GM23248 (cell line): Measurements from ENCODE around the gene NCOA6. TPM values are rescaled to one million over a fixed set of nuclear protein-coding genes. Genes with fewer than 3 reads are reported as not detected.

Source experiments
- DNase-seq: peaks from one replicate; pipeline ENCODE4 v3.0.0-alpha.2; 2015
- H2AFZ ChIP-seq: fragments of 200-600 bp; sonication (generic); 2 replicates; pipeline ENCODE4 v1.6.1; 2016; ENCODE audit warnings: antibody characterized with exemption
- H3F3A ChIP-seq: fragments of 200-600 bp; sonication (generic); 2 replicates; pipeline ENCODE4 v1.6.1; 2016; ENCODE audit warnings: mild to moderate bottlenecking, antibody characterized with exemption, mixed run types; ENCODE audit not compliant: insufficient read depth
- H3K27ac ChIP-seq: fragments of 200-600 bp; sonication (generic); 2 replicates; pipeline ENCODE4 v1.5.1; 2016; ENCODE audit warnings: mild to moderate bottlenecking
- H3K27me3 ChIP-seq: fragments of 200-600 bp; sonication (generic); replicated peaks from 2 replicates; pipeline ENCODE4 v1.6.1; 2016; ENCODE audit warnings: mild to moderate bottlenecking; ENCODE audit not compliant: insufficient read depth
- H3K36me3 ChIP-seq: fragments of 200-600 bp; sonication (generic); 2 replicates; pipeline ENCODE4 v1.6.1; 2016; ENCODE audit warnings: low read depth, mild to moderate bottlenecking
- H3K4me1 ChIP-seq: fragments of 200-600 bp; sonication (generic); 2 replicates; pipeline ENCODE4 v1.6.1; 2016; ENCODE audit warnings: mild to moderate bottlenecking; ENCODE audit not compliant: insufficient read depth
- H3K4me2 ChIP-seq: fragments of 200-600 bp; sonication (generic); one replicate; pipeline ENCODE4 v1.6.1; 2016; ENCODE audit warnings: mild to moderate bottlenecking; ENCODE audit not compliant: unreplicated experiment
- H3K4me3 ChIP-seq: fragments of 200-600 bp; sonication (generic); 2 replicates; pipeline ENCODE4 v1.5.1; 2016; ENCODE audit warnings: mild to moderate bottlenecking
- H3K79me2 ChIP-seq: fragments of 200-600 bp; sonication (generic); 2 replicates; pipeline ENCODE4 v1.6.1; 2016; ENCODE audit warnings: mild to moderate bottlenecking; ENCODE audit not compliant: insufficient read depth
- H3K9ac ChIP-seq: fragments of 200-600 bp; sonication (generic); 2 replicates; pipeline ENCODE4 v1.6.1; 2016; ENCODE audit warnings: mild to moderate bottlenecking
- H3K9me2 ChIP-seq: fragments of 200-600 bp; sonication (generic); 2 replicates; pipeline ENCODE4 v1.6.1; 2016; ENCODE audit warnings: mixed run types, mild to moderate bottlenecking, moderate library complexity; ENCODE audit not compliant: insufficient read depth
- H3K9me3 ChIP-seq: fragments of 200-600 bp; sonication (generic); one replicate; pipeline ENCODE4 v1.6.1; 2017; ENCODE audit warnings: low read depth
- H4K20me1 ChIP-seq: fragments of 200-600 bp; sonication (generic); 2 replicates; pipeline ENCODE4 v1.6.0; 2016; ENCODE audit not compliant: insufficient read depth
- EZH2 ChIP-seq: fragments of 200-600 bp; sonication (generic); IDR thresholded peaks from 2 replicates; pipeline ENCODE4 v1.6.1; 2018; ENCODE audit warnings: antibody characterized with exemption, mild to moderate bottlenecking; ENCODE audit not compliant: insufficient read depth, poor library complexity, severe bottlenecking
- EZH2phosphoT487 ChIP-seq: fragments of 200-600 bp; sonication (generic); IDR thresholded peaks from 2 replicates; pipeline ENCODE4 v1.6.1; 2018; ENCODE audit warnings: antibody characterized with exemption, moderate library complexity, mild to moderate bottlenecking, low read depth; ENCODE audit not compliant: insufficient read depth
- WGBS, 2 experiments: methylation state at CpG; one replicate each; pipeline ENCODE4 v1.1.6; 2015 to 2017; ENCODE audit warnings: low lambda C conversion rate in 2 of 2, low coverage in 1 of 2; ENCODE audit errors: missing lambda C conversion rate in 2 of 2; 5-methylcytosine and 5-hydroxymethylcytosine counted together
- in situ Hi-C: fragments of 300-500 bp; cut with MboI; formaldehyde crosslinking; loops from 2 replicates; pipeline ENCODE4 v1.15.0; 2020
- polyA plus RNA-seq: library from polyadenylated mRNA; unstranded; fragments of >200 nt; fragmentation: Nextera tagmentation; extraction: Ambion mirVana; gene quantifications from 2 replicates; pipeline ENCODE4 v1.2.1, GENCODE V29; 2016
- total RNA-seq: library from RNA; depleted of rRNA; stranded (reverse); fragments of >200 nt; shearing (Covaris generic); gene quantifications from 2 replicates; pipeline ENCODE4 v1.2.3, GENCODE V29; 2014; rRNA removed

The NCOA6 gene
- total RNA-seq = 6.3 and 6.6 TPM in 2 replicates
- polyA plus RNA-seq = 10.6 and 12.6 TPM in 2 replicates

DNA sequence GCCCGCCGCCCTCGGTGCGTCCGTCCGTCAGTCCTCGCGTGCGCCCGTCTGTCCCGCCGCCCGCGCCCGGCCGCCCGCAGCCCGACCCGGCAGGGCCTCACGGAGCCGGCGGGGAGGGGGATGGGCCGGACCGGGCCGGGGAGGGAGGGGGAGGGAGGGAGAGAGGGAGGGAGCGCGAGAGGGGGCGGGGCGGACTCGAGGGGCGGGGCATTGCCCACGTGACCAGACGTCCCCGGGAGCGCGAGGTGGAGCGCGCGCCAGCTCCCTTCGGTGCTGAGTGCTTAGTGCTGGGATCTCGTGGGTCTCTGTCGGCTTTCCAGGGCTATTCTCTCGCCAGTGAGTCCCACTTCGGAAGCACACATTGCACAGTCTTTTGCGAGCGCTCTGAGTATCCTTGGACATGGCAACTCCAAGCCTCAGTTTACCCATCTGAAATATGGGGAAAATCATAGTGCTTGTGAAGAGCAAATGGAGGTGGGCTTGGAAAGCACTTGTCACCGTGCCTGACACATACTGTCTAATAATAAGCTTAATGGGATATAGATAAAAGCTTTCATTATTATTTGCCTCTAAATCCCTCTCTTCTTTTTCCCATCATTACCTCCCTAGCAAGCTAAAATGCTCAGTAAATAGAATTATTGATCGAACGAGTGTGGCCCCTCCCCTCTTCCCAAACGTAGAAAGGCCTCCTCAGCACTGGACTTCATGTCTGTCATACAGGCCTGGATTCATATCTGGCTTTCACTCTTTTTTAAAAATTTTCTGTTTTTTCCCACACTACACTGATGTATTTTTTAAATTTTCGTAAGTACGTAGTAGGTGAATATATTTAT lies at the start of gene NCOA6:
TSS of gene NCOA6 (minus strand) at position 122 of the 833 bp plus-strand sequence. CDS start 43,296 bp downstream, outside the sequence.
- peak within 1 kb of the TSS; percentile 91 for H3K4me3 ChIP-seq
- peak; percentile 90 for DNase-seq
- no peaks in the 10 kb centered on the region for H3K36me3 ChIP-seq
- peak within 1 kb of the TSS; percentile 85 for H2AFZ ChIP-seq
- H3K9ac ChIP-seq = peak within 1 kb of the TSS; percentile 86
- peak within 1 kb of the TSS; percentile 64 for H3K27ac ChIP-seq
- in situ Hi-C loops = loop anchor here (25.0 kb wide), 1 partner anchor 387 kb away; no protein-coding TSS in a partner anchor
- H3K79me2 ChIP-seq = peaks cover 43% of the 10 kb centered on the region
- H3K27me3 ChIP-seq = no peaks in the 10 kb centered on the region; the same call in 1 of the 2 replicates
- H3K9me3 ChIP-seq = no peaks in the 10 kb centered on the region
- peaks cover 12% of the 10 kb centered on the region; the same call in 1 of the 2 replicates for H3F3A ChIP-seq
- H4K20me1 ChIP-seq = peaks cover 9% of the 10 kb centered on the region; the same call in 1 of the 2 replicates
- no peaks in the 10 kb centered on the region for H3K9me2 ChIP-seq
- TF ChIP-seq EZH2 = no peak
- no peak for TF ChIP-seq EZH2phosphoT487
- H3K4me2 ChIP-seq = peak within 1 kb of the TSS; percentile 90
- WGBS, 2 experiments = 9 to 15% methylated on average over 13 to 21 of the region's 52 CpGs
- H3K4me1 ChIP-seq = peaks cover 10% of the 10 kb centered on the region; the same call in 1 of the 2 replicates

DNA sequence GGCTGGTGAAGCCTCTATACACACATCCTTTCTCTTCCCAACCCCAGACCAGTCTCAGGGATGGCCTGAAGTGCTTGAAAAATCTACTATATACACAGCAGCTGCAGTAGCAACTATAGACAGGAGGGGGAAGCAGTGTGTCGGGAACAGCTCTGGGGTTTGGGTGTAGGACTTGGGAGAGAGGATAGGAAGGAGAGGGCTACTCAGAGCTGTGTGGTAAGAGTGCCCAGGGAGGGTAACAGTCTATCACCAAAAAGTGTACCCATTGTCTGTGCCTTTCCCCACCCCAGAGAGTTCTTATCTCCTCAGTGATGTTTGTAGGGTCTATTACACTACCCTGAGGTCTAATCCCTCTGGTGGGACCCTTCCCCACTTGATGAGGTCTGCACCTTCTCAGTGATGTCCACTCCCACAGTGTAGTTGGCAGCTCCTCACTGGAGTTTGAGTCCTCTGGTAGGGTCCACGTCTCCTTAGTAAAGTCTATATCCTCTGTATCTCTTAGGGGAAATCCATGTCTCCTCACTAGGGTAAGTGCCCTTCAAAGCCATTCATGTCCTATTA lies 48.7 kb upstream of the NCOA6 start:
- peaks cover 16% of the 10 kb centered on the region for H3K79me2 ChIP-seq
- H2AFZ ChIP-seq = no peak overlapping the region
- H3K9me3 ChIP-seq = no peaks in the 10 kb centered on the region
- H3K4me1 ChIP-seq = peaks cover 6% of the 10 kb centered on the region
- no peaks in the 10 kb centered on the region for H3K27me3 ChIP-seq
- H3K27ac ChIP-seq = no peak overlapping the region
- TF ChIP-seq EZH2phosphoT487 = no peak
- TF ChIP-seq EZH2 = no peak
- no peak overlapping the region for H3K9ac ChIP-seq
- no peaks in the 10 kb centered on the region for H3K9me2 ChIP-seq
- H3K36me3 ChIP-seq = no peaks in the 10 kb centered on the region
- H3K4me2 ChIP-seq = no peak overlapping the region
- 9 to 13% methylated on average over 2 of the region's 2 CpGs for WGBS, 2 experiments
- peak; percentile 92 for DNase-seq
- no peak overlapping the region for H3K4me3 ChIP-seq
- in situ Hi-C loops = no loop called here
- H4K20me1 ChIP-seq = no peaks in the 10 kb centered on the region
- H3F3A ChIP-seq = peaks cover 9% of the 10 kb centered on the region

DNA sequence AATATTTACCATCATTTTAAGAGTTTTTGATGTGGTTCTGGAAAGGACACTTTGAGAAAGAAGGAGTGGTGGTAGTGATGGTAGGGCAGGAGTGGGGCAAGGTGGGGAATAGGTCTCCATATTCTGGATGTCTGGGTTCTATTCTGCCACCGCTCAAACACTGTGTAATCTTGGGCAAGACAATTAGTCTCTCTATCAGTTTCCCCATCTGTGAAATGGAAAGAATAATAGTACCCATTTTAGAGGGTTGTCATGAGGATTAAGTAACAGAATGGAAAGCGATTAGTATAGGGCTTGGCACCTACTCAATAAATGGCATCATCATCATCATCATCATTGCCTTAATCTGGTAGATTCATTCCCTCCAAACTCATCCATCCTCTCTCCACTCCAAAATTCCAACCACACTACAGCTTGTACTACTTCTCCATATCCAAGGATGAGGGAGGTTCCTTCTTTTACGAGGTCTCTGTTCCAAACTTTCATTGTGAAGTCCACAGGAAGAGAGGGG lies 48.2 kb upstream of the NCOA6 start:
- peak overlapping the region; percentile 84 for H3K4me3 ChIP-seq

DNA sequence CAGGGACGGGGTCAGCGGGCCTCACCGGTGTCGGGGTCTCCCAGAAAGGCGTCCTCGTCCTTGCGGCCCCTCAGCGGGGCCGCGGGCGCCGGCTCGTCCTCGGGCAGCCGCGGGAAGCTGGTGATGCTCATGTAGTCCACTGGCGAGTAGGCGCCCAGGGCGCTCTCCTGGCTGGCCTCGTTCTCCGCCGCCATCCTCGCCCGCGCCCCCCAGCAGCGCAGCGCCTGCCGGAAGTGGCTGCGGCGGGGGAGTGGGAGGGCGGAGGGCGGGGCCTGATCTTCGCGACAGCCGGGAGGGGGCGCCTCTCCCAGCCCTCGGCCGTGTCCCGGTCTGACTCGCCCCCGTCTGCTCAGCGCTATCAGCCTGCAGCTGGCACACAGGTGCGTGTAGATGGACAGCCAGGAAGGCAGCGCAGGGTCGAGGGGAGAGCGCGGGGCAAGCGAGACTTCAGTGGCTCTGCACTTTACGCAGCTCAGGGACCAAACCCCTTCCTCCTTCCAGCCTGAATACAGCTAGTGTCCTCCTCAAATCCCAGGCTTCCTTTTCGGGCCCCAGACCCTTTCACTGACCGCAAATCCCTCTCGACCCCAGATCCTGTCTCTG lies 47.3 kb upstream of the NCOA6 start, which contains the start of gene GGT7:
TSS of gene GGT7 (minus strand) at position 235 of the 603 bp plus-strand sequence. CDS start at position 194, 41 bp downstream.
- H3K27ac ChIP-seq = no peak within 1 kb of the TSS
- TF ChIP-seq EZH2phosphoT487 (no peak), EZH2 (no peak)
- H3K4me2 ChIP-seq = peak within 1 kb of the TSS; percentile 88
- peaks cover 9% of the 10 kb centered on the region for H3F3A ChIP-seq
- no peaks in the 10 kb centered on the region for H3K27me3 ChIP-seq
- no peaks in the 10 kb centered on the region for H3K9me2 ChIP-seq
- peak; percentile 89 for DNase-seq
- 0 to 1% methylated on average over 34 to 37 of the region's 52 CpGs for WGBS, 2 experiments
- no peaks in the 10 kb centered on the region for H3K9me3 ChIP-seq
- peak within 1 kb of the TSS; percentile 84 for H3K4me3 ChIP-seq
- H3K4me1 ChIP-seq = peaks cover 10% of the 10 kb centered on the region
- in situ Hi-C loops = no loop called here
- peaks cover 8% of the 10 kb centered on the region for H3K79me2 ChIP-seq
- no peaks in the 10 kb centered on the region for H3K36me3 ChIP-seq
- peak within 1 kb of the TSS; percentile 67 for H3K9ac ChIP-seq
- H4K20me1 ChIP-seq = no peaks in the 10 kb centered on the region
- H2AFZ ChIP-seq = peak within 1 kb of the TSS; percentile 91

More for the DNA sequence above, 48.2 kb upstream of the NCOA6 start:
- peak overlapping the region; percentile 67; the same call in 1 of the 2 replicates for H3K9ac ChIP-seq
- H3K4me2 ChIP-seq = peak overlapping the region; percentile 88
- H3K9me2 ChIP-seq = no peaks in the 10 kb centered on the region
- peaks cover 9% of the 10 kb centered on the region for H3F3A ChIP-seq
- 32 to 39% methylated on average over 3 of the region's 3 CpGs for WGBS, 2 experiments
- in situ Hi-C loops = no loop called here
- H2AFZ ChIP-seq = peak overlapping the region; percentile 91
- H3K27ac ChIP-seq = no peak overlapping the region
- no peaks in the 10 kb centered on the region for H3K9me3 ChIP-seq
- no peak for TF ChIP-seq EZH2
- TF ChIP-seq EZH2phosphoT487 = no peak
- H3K79me2 ChIP-seq = peaks cover 16% of the 10 kb centered on the region
- H3K36me3 ChIP-seq = no peaks in the 10 kb centered on the region
- no peak for DNase-seq
- no peaks in the 10 kb centered on the region for H3K27me3 ChIP-seq
- H3K4me1 ChIP-seq = peaks cover 6% of the 10 kb centered on the region
- no peaks in the 10 kb centered on the region for H4K20me1 ChIP-seq
